ENCODE data around the gene MOB1B. TPM values are rescaled to one million over a fixed set of nuclear protein-coding genes. Genes with fewer than 3 reads are reported as not detected.
A peak's percentile ranks its signal among the peaks of the same experiment; 100 is the strongest.
"Not testable (repeated sequence)": the region's sequence is repeated elsewhere in the genome, so short reads cannot be mapped to it uniquely, and the experiment has no call there.

MOB1B gene
- total RNA-seq, 2 donors from 2014 or later: 13.6 to 19.7 TPM

GRCh38 chr4:71006203-71006907, 104.2 kb downstream of the MOB1B start:
- Histone ChIP-seq H3K4me3 (no peak overlapping the region), H3K36me3 (no peaks in the 10 kb centered on the region), H3K27ac (no peak overlapping the region), H3K27me3 (replicated peaks; ENCODE audit: insufficient read depth) (no peaks in the 10 kb centered on the region), H3K4me1 (replicated peaks) (no peaks in the 10 kb centered on the region), H3K9me3 (no peaks in the 10 kb centered on the region)
- no peak for DNase-seq (ENCODE audit: low spot score)
- WGBS: 90% methylated on average over 6 of the region's 6 CpGs
- intact Hi-C loops (cut with DNase I): loop anchor here (5.0 kb wide), 1 partner anchor 354 kb away; no protein-coding TSS in a partner anchor
- TF ChIP-seq CTCF (IDR thresholded peaks at IDR 0.05) (no peak), POLR2AphosphoS5 (IDR thresholded peaks at IDR 0.05) (no peak), POLR2A (IDR thresholded peaks at IDR 0.05) (no peak)

- Histone ChIP-seq H3K4me1 (replicated peaks) (no peaks in the 10 kb centered on the region), H3K27me3 (replicated peaks; ENCODE audit: insufficient read depth) (no peaks in the 10 kb centered on the region), H3K36me3 (no peaks in the 10 kb centered on the region), H3K9me3 (no peaks in the 10 kb centered on the region), H3K27ac (no peak overlapping the region), H3K4me3 (no peak overlapping the region)
- TF ChIP-seq POLR2AphosphoS5 (IDR thresholded peaks at IDR 0.05): no peak
- intact Hi-C loops (cut with DNase I): loop anchor here (5.0 kb wide), 1 partner anchor 356 kb away; no protein-coding TSS in a partner anchor
- WGBS: 92% methylated on average over 2 of the region's 2 CpGs
- DNase-seq (ENCODE audit: low spot score): no peak
These were observed 106.0 kb downstream of the MOB1B start for GRCh38 chr4:71008196-71008595.

GRCh38 chr4:71009086-71009485, 106.9 kb downstream of the MOB1B start:
- Histone ChIP-seq H3K4me3 (no peak overlapping the region), H3K36me3 (no peaks in the 10 kb centered on the region), H3K4me1 (replicated peaks) (no peaks in the 10 kb centered on the region), H3K27ac (no peak overlapping the region), H3K9me3 (no peaks in the 10 kb centered on the region), H3K27me3 (replicated peaks; ENCODE audit: insufficient read depth) (no peaks in the 10 kb centered on the region)
- WGBS: 71% methylated on average over 3 of the region's 3 CpGs
- intact Hi-C loops (cut with DNase I): loop anchor here (5.0 kb wide), 1 partner anchor 357 kb away; no protein-coding TSS in a partner anchor
- DNase-seq (ENCODE audit: low spot score): no peak
- TF ChIP-seq POLR2A (IDR thresholded peaks at IDR 0.05) (no peak), CTCF (IDR thresholded peaks at IDR 0.05) (no peak), POLR2AphosphoS5 (IDR thresholded peaks at IDR 0.05) (no peak)

GRCh38 chr4:71009890-71010588, 107.9 kb downstream of the MOB1B start:
- Histone ChIP-seq H3K36me3 (no peaks in the 10 kb centered on the region), H3K27me3 (replicated peaks; ENCODE audit: insufficient read depth) (no peaks in the 10 kb centered on the region), H3K4me1 (replicated peaks) (no peaks in the 10 kb centered on the region), H3K27ac (no peak overlapping the region), H3K4me3 (no peak overlapping the region), H3K9me3 (no peaks in the 10 kb centered on the region)
- intact Hi-C loops (cut with DNase I): loop anchor here (5.0 kb wide), 1 partner anchor 358 kb away; no protein-coding TSS in a partner anchor
- WGBS: 3% methylated on average over 3 of the region's 3 CpGs
- no peak for DNase-seq (ENCODE audit: low spot score)
- TF ChIP-seq POLR2AphosphoS5 (IDR thresholded peaks at IDR 0.05) (no peak), CTCF (IDR thresholded peaks at IDR 0.05) (peak; percentile 46 to 70 (median 64)), POLR2A (IDR thresholded peaks at IDR 0.05) (no peak)

- no peak for DNase-seq (ENCODE audit: low spot score)
- Histone ChIP-seq H3K27ac (no peak overlapping the region), H3K9me3 (no peaks in the 10 kb centered on the region), H3K4me3 (no peak overlapping the region), H3K4me1 (replicated peaks) (no peaks in the 10 kb centered on the region), H3K27me3 (replicated peaks; ENCODE audit: insufficient read depth) (no peaks in the 10 kb centered on the region), H3K36me3 (no peaks in the 10 kb centered on the region)
- TF ChIP-seq POLR2AphosphoS5 (IDR thresholded peaks at IDR 0.05) (no peak), POLR2A (IDR thresholded peaks at IDR 0.05) (no peak), CTCF (IDR thresholded peaks at IDR 0.05) (no peak)
- 97% methylated on average over 4 of the region's 4 CpGs for WGBS
- intact Hi-C loops (cut with DNase I): no loop called here
These were observed 109.3 kb downstream of the MOB1B start for GRCh38 chr4:71011451-71011850.

GRCh38 chr4:71017391-71017790, 115.2 kb downstream of the MOB1B start:
- intact Hi-C loops (cut with DNase I); DNase-seq (ENCODE audit: low spot score); H3K9me3 ChIP-seq; H3K27me3 ChIP-seq (replicated peaks; ENCODE audit: insufficient read depth); H3K4me1 ChIP-seq (replicated peaks); H3K27ac ChIP-seq; H3K36me3 ChIP-seq; H3K4me3 ChIP-seq: not testable (repeated sequence)
- whole genome bisulfite sequencing: 95% methylated on average over 2 of the region's 2 CpGs
